GM18526 (cell line): ENCODE measurements around the gene FBRS.

Experiments
- POLR2A ChIP-seq: IDR thresholded peaks from 3 replicates; pipeline ENCODE4 v1.6.1; 2011; ENCODE audit not compliant: insufficient read length; ENCODE audit errors: extremely low read depth

FBRS gene

GRCh38 chr16:30699615-30700099 lies 41.4 kb downstream of the FBRS start:
- no peak for TF ChIP-seq POLR2A

GRCh38 chr16:30700491-30700890 lies 42.3 kb downstream of the FBRS start:
- no peak for TF ChIP-seq POLR2A

GRCh38 chr16:30700971-30701370 lies 42.7 kb downstream of the FBRS start:
- no peak for TF ChIP-seq POLR2A

- TF ChIP-seq POLR2A: no peak
Observed at GRCh38 chr16:30703971-30704370, 45.7 kb downstream of the FBRS start.

- no peak for TF ChIP-seq POLR2A
Observed at GRCh38 chr16:30706046-30706445, 47.8 kb downstream of the FBRS start.

- TF ChIP-seq POLR2A: no peak
Observed at GRCh38 chr16:30710971-30711370, 52.7 kb downstream of the FBRS start.

- no peak for TF ChIP-seq POLR2A
Observed at GRCh38 chr16:30711712-30712111, 53.5 kb downstream of the FBRS start.

- no peak for TF ChIP-seq POLR2A
Observed at GRCh38 chr16:30715750-30716445, 57.7 kb downstream of the FBRS start.

- TF ChIP-seq POLR2A: no peak
Observed at GRCh38 chr16:30720086-30720485, 61.9 kb downstream of the FBRS start.
